ENCODE results near the gene PTPRN2. TPM values are rescaled to one million over a fixed set of nuclear protein-coding genes. Genes with fewer than 3 reads are reported as not detected.

PTPRN2 gene
- total RNA-seq, 4 donors from 2014 or later, result 2.0 to 9.5 (median 2.6) TPM

GRCh38 chr7:158023681-158024350 lies 563.8 kb downstream of the PTPRN2 start:
- ATAC-seq (ENCODE audit: low FRiP score) (no peak), DNase-seq (ENCODE audit: low spot score) (no peak)

GRCh38 chr7:158023157-158023556 lies 564.5 kb downstream of the PTPRN2 start:
- ATAC-seq (ENCODE audit: low FRiP score) (no peak), DNase-seq (ENCODE audit: low spot score) (no peak)
- TF ChIP-seq CTCF (IDR thresholded peaks at IDR 0.05), result no peak

More at GRCh38 chr7:158023681-158024350, 563.8 kb downstream of the PTPRN2 start:
- no peak for TF ChIP-seq CTCF (IDR thresholded peaks at IDR 0.05)

- DNase-seq (ENCODE audit: low spot score) (no peak), ATAC-seq (ENCODE audit: low FRiP score) (no peak)
- TF ChIP-seq CTCF (IDR thresholded peaks at IDR 0.05), result no peak
These were observed 565.0 kb downstream of the PTPRN2 start for GRCh38 chr7:158022601-158023000.

- no peak for TF ChIP-seq CTCF (IDR thresholded peaks at IDR 0.05)
- ATAC-seq (ENCODE audit: low FRiP score) (no peak), DNase-seq (ENCODE audit: low spot score) (no peak)
These were observed 565.8 kb downstream of the PTPRN2 start for GRCh38 chr7:158021836-158022235.

GRCh38 chr7:158020706-158021095 lies 566.9 kb downstream of the PTPRN2 start:
- ATAC-seq (ENCODE audit: low FRiP score), result no peak
- TF ChIP-seq CTCF (IDR thresholded peaks at IDR 0.05), result no peak
- DNase-seq (ENCODE audit: low spot score), result no peak

GRCh38 chr7:158019726-158020705 lies 567.6 kb downstream of the PTPRN2 start:
- no peak for TF ChIP-seq CTCF (IDR thresholded peaks at IDR 0.05)
- DNase-seq (ENCODE audit: low spot score) (no peak), ATAC-seq (ENCODE audit: low FRiP score) (no peak)

All from omental fat pad (tissue), 4 donors.